ENCODE data around the gene CXCR6.
A peak's percentile ranks its signal among the peaks of the same experiment; 100 is the strongest.
"Not testable (repeated sequence)": the region's sequence is repeated elsewhere in the genome, so short reads cannot be mapped to it uniquely, and the experiment has no call there.

CXCR6 gene

GRCh38 chr3:45992133-45992729, 49.0 kb downstream of the CXCR6 start:
- DNase-seq: no peak

- DNase-seq: no peak
These were observed 49.6 kb downstream of the CXCR6 start for GRCh38 chr3:45992821-45993221.

GRCh38 chr3:45993421-45994027, 50.3 kb downstream of the CXCR6 start:
- DNase-seq: no peak

- peak in 1 of 2 donors; percentile 22 for DNase-seq
These were observed 51.4 kb downstream of the CXCR6 start for GRCh38 chr3:45994419-45995235.

- peak; percentile 91 to 93 for DNase-seq
These were observed 52.2 kb downstream of the CXCR6 start, which contains the start of gene FYCO1 for GRCh38 chr3:45995236-45996192. Gene FYCO1, minus strand, starts transcription at chr3:45995824. Its CDS starts 10,914 bp downstream, at chr3:45984910.

GRCh38 chr3:45997499-45997898, 54.2 kb downstream of the CXCR6 start:
- DNase-seq: not testable (repeated sequence)

GRCh38 chr3:45997942-45998341, 54.7 kb downstream of the CXCR6 start:
- no peak for DNase-seq
